ENCODE data around the gene ZNF385B. TPM values are rescaled to one million over a fixed set of nuclear protein-coding genes. Genes with fewer than 3 reads are reported as not detected.

The ZNF385B gene
- total RNA-seq, 4 donors from 2014 or later = 0.89 to 3.6 (median 1.8) TPM

DNA sequence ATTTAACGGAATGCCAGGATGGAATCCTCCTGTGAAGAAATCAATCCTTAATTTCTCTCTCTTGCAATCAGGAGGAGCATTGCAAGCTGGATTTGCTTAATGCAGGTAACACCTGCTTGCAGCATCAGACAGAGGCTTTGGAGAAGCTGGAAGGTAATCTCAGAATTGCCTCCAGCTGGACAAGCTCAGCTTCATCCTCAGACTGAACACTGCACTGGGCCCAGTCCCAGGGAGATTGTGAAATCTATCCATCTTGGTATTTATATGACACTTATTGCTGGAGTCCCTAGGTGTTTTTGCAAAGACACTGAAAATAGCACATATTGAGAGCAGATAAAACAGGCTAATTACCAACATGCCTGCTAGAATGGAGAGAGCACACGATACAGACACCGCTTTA, 417.4 kb downstream of the ZNF385B start:
- DNase-seq (ENCODE audit: low spot score in 2 of 2) = no peak
- Histone ChIP-seq H3K27me3 (no peaks in the 10 kb centered on the region), H3K4me3 (no peak overlapping the region), H3K36me3 (no peaks in the 10 kb centered on the region), H3K9me3 (no peaks in the 10 kb centered on the region), H3K4me1 (peaks cover 7% of the 10 kb centered on the region), H3K27ac (no peak overlapping the region)
- 58% methylated on average over 3 of the region's 3 CpGs for WGBS
- TF ChIP-seq POLR2AphosphoS5 (IDR thresholded peaks at IDR 0.05) = no peak
- TF ChIP-seq POLR2A (IDR thresholded peaks at IDR 0.05) = no peak

DNA sequence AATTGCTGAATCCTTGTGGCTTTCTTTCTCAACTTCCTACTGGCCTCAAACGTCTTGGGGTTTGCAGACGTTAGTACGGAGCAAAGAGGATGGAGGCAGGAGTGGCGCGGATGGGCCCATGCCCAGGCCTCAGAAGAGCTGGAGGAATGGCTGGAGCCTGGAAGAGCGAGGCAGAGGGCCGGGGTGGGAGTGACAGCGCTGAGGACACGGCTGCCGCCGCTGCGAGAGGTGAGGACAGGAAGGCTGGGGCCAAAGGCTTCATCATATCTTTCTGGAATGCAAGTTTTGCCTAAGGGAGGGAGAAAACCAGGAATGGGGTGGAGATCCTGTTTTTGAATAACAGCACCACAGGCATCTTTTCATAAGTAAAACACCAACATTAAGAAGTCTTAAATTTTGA, 418.2 kb downstream of the ZNF385B start:
- WGBS = 45% methylated on average over 12 of the region's 12 CpGs
- Histone ChIP-seq H3K36me3 (no peaks in the 10 kb centered on the region), H3K9me3 (no peaks in the 10 kb centered on the region), H3K27ac (no peak overlapping the region), H3K27me3 (no peaks in the 10 kb centered on the region), H3K4me3 (no peak overlapping the region), H3K4me1 (peaks cover 7% of the 10 kb centered on the region)
- TF ChIP-seq EP300 (IDR thresholded peaks at IDR 0.05) (no peak), POLR2A (IDR thresholded peaks at IDR 0.05) (no peak), POLR2AphosphoS5 (IDR thresholded peaks at IDR 0.05) (no peak)
- TF ChIP-seq, protein P1, sequence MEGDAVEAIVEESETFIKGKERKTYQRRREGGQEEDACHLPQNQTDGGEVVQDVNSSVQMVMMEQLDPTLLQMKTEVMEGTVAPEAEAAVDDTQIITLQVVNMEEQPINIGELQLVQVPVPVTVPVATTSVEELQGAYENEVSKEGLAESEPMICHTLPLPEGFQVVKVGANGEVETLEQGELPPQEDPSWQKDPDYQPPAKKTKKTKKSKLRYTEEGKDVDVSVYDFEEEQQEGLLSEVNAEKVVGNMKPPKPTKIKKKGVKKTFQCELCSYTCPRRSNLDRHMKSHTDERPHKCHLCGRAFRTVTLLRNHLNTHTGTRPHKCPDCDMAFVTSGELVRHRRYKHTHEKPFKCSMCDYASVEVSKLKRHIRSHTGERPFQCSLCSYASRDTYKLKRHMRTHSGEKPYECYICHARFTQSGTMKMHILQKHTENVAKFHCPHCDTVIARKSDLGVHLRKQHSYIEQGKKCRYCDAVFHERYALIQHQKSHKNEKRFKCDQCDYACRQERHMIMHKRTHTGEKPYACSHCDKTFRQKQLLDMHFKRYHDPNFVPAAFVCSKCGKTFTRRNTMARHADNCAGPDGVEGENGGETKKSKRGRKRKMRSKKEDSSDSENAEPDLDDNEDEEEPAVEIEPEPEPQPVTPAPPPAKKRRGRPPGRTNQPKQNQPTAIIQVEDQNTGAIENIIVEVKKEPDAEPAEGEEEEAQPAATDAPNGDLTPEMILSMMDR (IDR thresholded peaks at IDR 0.05) = no peak
- no peak for DNase-seq (ENCODE audit: low spot score in 2 of 2)

DNA sequence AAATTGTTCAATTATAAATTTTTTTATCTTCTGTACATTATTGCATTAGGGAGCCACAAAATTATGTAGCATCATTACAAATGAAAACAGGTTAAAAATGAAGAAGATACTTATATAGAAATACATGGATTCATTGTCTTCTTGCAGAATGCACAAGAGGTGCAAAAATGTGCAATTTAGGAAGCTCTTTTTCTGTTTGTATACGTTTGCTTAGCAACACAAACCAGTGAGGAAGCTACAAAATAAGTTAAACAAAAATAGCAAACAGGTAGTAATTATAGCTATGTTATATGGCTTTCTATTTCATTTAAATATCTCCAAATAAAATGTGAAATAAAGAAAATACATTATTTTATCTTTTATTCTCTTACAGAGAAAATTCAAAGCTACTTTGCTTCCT, 419.2 kb downstream of the ZNF385B start:
- Histone ChIP-seq H3K4me3 (no peak overlapping the region), H3K9me3 (no peaks in the 10 kb centered on the region), H3K27ac (no peak overlapping the region), H3K27me3 (no peaks in the 10 kb centered on the region), H3K4me1 (peaks cover 7% of the 10 kb centered on the region), H3K36me3 (no peaks in the 10 kb centered on the region)
- WGBS = 55% methylated on average over 1 of the region's 1 CpG
- TF ChIP-seq POLR2AphosphoS5 (IDR thresholded peaks at IDR 0.05) (no peak), EP300 (IDR thresholded peaks at IDR 0.05) (no peak), POLR2A (IDR thresholded peaks at IDR 0.05) (no peak)
- TF ChIP-seq, protein P1 (IDR thresholded peaks at IDR 0.05) = no peak
- DNase-seq (ENCODE audit: low spot score in 2 of 2) = no peak

DNA sequence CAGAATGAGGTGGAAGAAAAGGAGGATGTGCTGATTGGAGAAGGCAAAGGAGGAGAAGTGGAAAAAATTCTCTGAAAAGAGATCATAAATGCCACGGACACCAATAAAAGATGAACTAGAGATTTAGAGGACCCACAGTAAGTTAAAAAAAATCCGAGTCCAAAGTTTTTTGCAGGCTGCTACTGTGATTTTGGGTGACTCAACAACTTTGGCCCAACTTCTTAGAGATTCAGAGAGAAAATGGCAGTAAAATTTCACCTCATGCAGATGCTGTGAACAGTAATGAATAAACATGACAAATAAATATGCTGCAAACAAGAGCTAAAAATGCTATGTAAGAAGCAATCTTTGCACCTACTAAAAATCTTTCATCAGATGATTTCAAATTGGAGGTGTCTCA, 419.9 kb downstream of the ZNF385B start:
- WGBS = 55% methylated on average over 2 of the region's 2 CpGs
- no peaks in the 10 kb centered on the region for H3K36me3 ChIP-seq
- H3K27me3 ChIP-seq = no peaks in the 10 kb centered on the region
- H3K27ac ChIP-seq = no peak overlapping the region
- no peak overlapping the region for H3K4me3 ChIP-seq
- TF ChIP-seq EP300 (IDR thresholded peaks at IDR 0.05) (no peak), POLR2AphosphoS5 (IDR thresholded peaks at IDR 0.05) (no peak), POLR2A (IDR thresholded peaks at IDR 0.05) (no peak)
- TF ChIP-seq, protein P1 (IDR thresholded peaks at IDR 0.05) = no peak
- no peak for DNase-seq (ENCODE audit: low spot score in 2 of 2)
- H3K4me1 ChIP-seq = peaks cover 7% of the 10 kb centered on the region
- H3K9me3 ChIP-seq = no peaks in the 10 kb centered on the region

DNA sequence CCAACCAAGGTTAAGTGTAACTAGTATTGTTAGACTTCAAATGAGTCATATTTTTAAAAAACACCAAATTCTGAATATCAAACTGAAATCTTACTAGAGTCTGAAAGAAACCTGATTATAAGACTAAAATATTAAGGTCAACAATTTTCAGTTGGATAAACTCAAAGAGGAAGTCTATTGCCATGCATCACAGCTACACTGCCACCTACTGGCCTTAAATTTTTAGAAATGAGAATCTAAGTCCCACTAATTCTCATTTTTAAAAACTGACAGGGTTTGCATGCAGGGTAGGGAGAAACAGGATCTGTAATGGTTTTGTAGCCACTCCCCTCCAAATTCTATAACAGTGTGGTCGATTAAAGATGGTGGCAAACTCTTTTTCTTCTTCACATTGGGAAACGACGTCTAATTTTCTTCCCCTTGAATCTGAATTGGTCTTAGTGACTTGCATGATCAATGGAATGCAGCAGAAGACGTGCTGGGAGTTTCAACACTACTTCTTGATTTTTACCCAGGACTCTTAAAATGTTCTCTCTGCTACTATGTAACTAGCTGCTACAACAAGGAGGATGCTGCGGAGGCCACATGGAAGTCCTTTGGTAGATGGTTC, 420.7 kb downstream of the ZNF385B start:
- Histone ChIP-seq H3K36me3 (no peaks in the 10 kb centered on the region), H3K9me3 (no peaks in the 10 kb centered on the region), H3K4me1 (peaks cover 7% of the 10 kb centered on the region), H3K27ac (no peak overlapping the region), H3K4me3 (no peak overlapping the region), H3K27me3 (no peaks in the 10 kb centered on the region)
- TF ChIP-seq POLR2AphosphoS5 (IDR thresholded peaks at IDR 0.05) (no peak), POLR2A (IDR thresholded peaks at IDR 0.05) (no peak), EP300 (IDR thresholded peaks at IDR 0.05) (no peak)
- TF ChIP-seq, protein P1 (IDR thresholded peaks at IDR 0.05) = peak; percentile 11 to 32
- no peak for DNase-seq (ENCODE audit: low spot score in 2 of 2)
- 89% methylated on average over 5 of the region's 5 CpGs for WGBS

DNA sequence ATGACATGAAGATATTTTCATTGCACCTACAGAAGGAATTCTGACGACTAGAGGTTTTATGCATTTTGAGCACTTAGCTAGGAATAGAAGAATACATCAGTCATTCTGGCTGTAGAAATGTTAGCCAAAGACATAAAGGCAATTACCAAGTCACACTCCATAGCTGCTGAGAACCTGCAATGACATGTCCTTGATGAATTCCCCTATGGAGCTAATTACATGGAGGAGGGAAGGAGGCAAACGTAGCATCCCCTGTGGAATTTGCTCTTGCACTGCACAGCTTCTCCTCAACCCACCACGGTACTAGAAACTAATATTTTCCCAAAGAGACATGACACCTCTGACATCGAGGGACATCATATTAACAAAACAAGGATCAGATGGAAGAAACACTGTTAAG, 422.8 kb downstream of the ZNF385B start:
- WGBS = 30% methylated on average over 4 of the region's 4 CpGs
- no peak overlapping the region for H3K4me3 ChIP-seq
- no peak for DNase-seq (ENCODE audit: low spot score in 2 of 2)
- no peak for TF ChIP-seq EP300 (IDR thresholded peaks at IDR 0.05)
- TF ChIP-seq, protein P1 (IDR thresholded peaks at IDR 0.05) = no peak
- no peak for TF ChIP-seq POLR2A (IDR thresholded peaks at IDR 0.05)
- TF ChIP-seq POLR2AphosphoS5 (IDR thresholded peaks at IDR 0.05) = no peak
- H3K27me3 ChIP-seq = no peaks in the 10 kb centered on the region
- H3K36me3 ChIP-seq = no peaks in the 10 kb centered on the region
- no peak overlapping the region for H3K27ac ChIP-seq
- peaks cover 5% of the 10 kb centered on the region for H3K4me1 ChIP-seq
- no peaks in the 10 kb centered on the region for H3K9me3 ChIP-seq
